Measurements from ENCODE around the gene STK32B.
"Not testable (repeated sequence)": the region's sequence is repeated elsewhere in the genome, so short reads cannot be mapped to it uniquely, and the experiment has no call there.

Gene STK32B

GRCh38 chr4:5284517-5284916 is 233.2 kb downstream of the STK32B start:
- H3K27ac Mint-ChIP-seq: no peak overlapping the region
- intact Hi-C loops (cut with micrococcal nuclease): no loop called here
- H3K27me3 Mint-ChIP-seq: no peaks in the 10 kb centered on the region
- H3K36me3 Mint-ChIP-seq (ENCODE audit: low read depth): no peaks in the 10 kb centered on the region
- H3K4me3 Mint-ChIP-seq: no peak overlapping the region
- peaks cover 10% of the 10 kb centered on the region for H3K9me3 Mint-ChIP-seq
- H3K4me1 Mint-ChIP-seq (ENCODE audit: low read depth): peaks cover 23% of the 10 kb centered on the region

DNA sequence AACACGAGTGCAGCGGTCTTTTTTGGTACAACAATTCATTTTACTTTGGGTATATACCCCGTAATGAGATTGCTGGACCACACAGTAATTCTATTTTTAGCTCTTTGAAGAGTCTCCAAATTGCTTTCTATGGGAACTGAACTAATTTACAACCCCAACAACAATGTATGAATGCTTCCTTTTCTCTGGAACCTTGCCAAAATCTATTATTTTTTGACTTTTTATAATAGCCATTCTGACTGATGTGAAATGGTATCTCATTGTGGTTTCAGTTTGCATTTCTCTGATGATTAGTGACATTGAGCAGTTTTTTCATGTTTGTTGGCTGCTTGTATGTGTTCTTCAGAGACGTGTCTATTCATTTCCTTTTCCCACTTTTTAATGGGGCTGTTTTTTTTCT is 240.8 kb downstream of the STK32B start:
- intact Hi-C loops (cut with micrococcal nuclease): no loop called here
- no peaks in the 10 kb centered on the region for H3K4me1 Mint-ChIP-seq (ENCODE audit: low read depth)
- H3K36me3 Mint-ChIP-seq (ENCODE audit: low read depth): no peaks in the 10 kb centered on the region
- H3K4me3 Mint-ChIP-seq: no peak overlapping the region
- H3K27ac Mint-ChIP-seq: no peak overlapping the region
- peaks cover 23% of the 10 kb centered on the region for H3K9me3 Mint-ChIP-seq
- H3K27me3 Mint-ChIP-seq: no peaks in the 10 kb centered on the region

DNA sequence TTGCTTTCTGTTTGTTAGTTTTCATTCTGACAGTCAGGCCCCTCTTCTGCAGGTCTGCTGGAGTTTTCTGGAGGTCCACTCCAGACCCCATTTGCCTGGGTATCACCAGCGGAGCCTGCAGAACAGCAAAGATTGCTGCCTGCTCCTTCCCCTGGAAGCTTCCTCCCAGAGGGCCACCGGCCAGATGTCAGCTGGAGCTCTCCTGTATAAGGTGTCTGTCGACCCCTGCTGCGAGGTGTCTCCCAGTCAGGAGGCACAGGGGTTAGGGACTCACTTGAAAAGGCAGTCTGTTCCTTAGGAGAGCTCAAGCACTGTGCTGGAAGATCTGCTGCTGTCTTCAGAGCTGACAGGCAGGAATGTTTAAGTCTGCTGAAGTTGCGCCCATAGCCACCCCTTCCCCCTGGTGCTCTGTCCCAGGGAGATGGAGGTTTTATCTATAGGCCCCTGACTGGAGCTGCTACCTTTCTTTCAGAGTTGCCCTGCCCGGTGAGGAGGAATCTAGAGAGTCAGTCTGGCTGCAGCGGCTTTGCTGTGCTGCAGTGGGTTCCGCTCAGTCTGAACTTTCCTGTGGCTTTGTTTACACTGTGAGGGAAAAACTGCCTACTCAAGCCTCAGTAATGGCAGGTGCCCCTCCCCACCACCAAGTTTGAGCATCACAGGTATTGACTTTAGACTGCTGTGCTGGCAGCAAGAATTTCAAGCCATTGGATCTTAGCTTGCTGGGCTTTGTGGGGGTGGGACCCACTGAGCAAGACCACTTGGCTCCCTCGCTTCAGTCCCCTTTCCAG is 246.9 kb downstream of the STK32B start:
- H3K27me3 Mint-ChIP-seq; intact Hi-C loops (cut with micrococcal nuclease): not testable (repeated sequence)

DNA sequence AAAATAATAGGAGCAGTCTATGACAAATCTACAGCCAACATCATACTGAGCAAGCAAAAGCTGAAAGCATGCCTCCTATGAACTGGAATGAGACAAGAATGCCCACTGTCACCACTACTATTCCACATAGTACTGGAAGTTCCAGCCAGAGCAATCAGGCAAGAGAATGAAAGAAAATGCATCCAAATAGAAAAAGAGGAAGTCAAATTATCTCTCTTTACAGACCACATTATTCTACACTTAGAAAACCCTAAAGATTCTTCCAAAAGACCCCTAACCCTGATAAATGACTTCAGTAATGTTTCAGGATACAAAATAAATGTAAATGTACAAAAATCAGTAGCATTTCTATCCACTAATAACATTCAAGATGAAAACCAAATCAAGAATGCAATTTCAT is 249.0 kb downstream of the STK32B start:
- H3K4me3 Mint-ChIP-seq: no peak overlapping the region
- no peaks in the 10 kb centered on the region for H3K4me1 Mint-ChIP-seq (ENCODE audit: low read depth)
- intact Hi-C loops (cut with micrococcal nuclease): no loop called here
- no peak overlapping the region for H3K27ac Mint-ChIP-seq
- no peaks in the 10 kb centered on the region for H3K36me3 Mint-ChIP-seq (ENCODE audit: low read depth)
- no peaks in the 10 kb centered on the region for H3K27me3 Mint-ChIP-seq
- peaks cover 41% of the 10 kb centered on the region for H3K9me3 Mint-ChIP-seq

More for the DNA sequence above, 246.9 kb downstream of the STK32B start:
- peaks cover 42% of the 10 kb centered on the region for H3K9me3 Mint-ChIP-seq
- not testable (repeated sequence) for H3K27ac Mint-ChIP-seq; H3K4me3 Mint-ChIP-seq; H3K4me1 Mint-ChIP-seq (ENCODE audit: low read depth); H3K36me3 Mint-ChIP-seq (ENCODE audit: low read depth)

GRCh38 chr4:5307928-5308327 is 256.6 kb downstream of the STK32B start:
- peaks cover 32% of the 10 kb centered on the region for H3K9me3 Mint-ChIP-seq
- H3K27me3 Mint-ChIP-seq: no peaks in the 10 kb centered on the region
- intact Hi-C loops (cut with micrococcal nuclease): no loop called here
- no peak overlapping the region for H3K27ac Mint-ChIP-seq
- no peaks in the 10 kb centered on the region for H3K36me3 Mint-ChIP-seq (ENCODE audit: low read depth)
- H3K4me3 Mint-ChIP-seq: no peak overlapping the region
- no peaks in the 10 kb centered on the region for H3K4me1 Mint-ChIP-seq (ENCODE audit: low read depth)

DNA sequence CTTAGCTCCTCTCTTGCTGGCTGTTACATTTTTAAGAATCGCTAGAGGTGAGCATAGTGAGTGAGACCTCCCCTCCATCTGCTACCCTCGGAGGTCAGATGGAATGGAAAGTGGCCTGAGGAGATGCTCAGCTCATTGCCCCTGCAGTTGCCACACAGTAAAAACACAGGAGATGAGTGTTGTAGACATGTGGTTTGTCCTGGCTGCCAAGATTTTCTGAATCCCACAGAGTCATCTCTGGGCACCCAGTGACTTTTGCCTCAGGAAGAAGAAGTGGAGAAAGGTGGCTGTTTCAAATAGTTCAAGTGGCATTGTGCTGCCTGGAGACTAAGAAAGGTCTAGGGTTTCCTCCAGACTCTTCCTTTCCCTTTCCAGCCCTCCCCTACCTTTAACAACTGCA is 271.0 kb downstream of the STK32B start:
- Mint-ChIP-seq H3K9me3 (peaks cover 27% of the 10 kb centered on the region), H3K36me3 (ENCODE audit: low read depth) (no peaks in the 10 kb centered on the region), H3K27me3 (no peaks in the 10 kb centered on the region), H3K4me3 (no peak overlapping the region), H3K4me1 (ENCODE audit: low read depth) (no peaks in the 10 kb centered on the region), H3K27ac (no peak overlapping the region)
- intact Hi-C loops (cut with micrococcal nuclease): no loop called here

DNA sequence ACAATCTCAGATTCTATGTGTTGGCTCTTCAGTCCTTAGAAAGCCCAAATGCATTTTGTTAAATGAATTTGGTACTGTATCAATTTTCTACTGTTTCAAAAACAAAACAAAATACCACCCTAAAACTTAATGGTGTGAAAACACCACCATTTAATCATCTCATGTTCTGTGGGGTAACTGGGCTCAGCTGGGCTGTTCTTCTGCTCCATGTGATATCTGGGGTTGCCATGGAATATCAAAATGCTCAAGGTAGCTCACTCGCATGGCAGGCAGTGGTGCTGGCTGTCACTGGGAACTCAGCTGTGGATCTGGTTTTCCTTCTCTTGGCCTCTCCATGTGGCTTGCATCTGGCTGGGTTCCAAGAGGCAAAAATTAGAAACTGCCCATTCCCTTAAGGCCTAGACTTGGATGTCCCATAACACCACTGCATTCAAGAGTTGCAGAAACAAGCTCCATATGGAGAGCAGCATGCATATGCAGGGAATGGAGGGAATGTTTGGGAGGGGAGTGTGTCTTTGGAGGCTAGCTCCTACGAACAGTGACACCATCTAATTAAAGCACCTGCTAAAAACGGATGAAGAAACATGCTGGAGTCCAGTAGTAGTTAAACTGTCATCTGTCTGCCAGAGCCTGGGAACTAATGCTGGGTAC is 279.2 kb downstream of the STK32B start:
- H3K9me3 Mint-ChIP-seq: peaks cover 30% of the 10 kb centered on the region
- peaks cover 9% of the 10 kb centered on the region for H3K36me3 Mint-ChIP-seq (ENCODE audit: low read depth)
- intact Hi-C loops (cut with micrococcal nuclease): no loop called here
- no peak overlapping the region for H3K27ac Mint-ChIP-seq
- no peaks in the 10 kb centered on the region for H3K27me3 Mint-ChIP-seq
- H3K4me3 Mint-ChIP-seq: no peak overlapping the region
- no peaks in the 10 kb centered on the region for H3K4me1 Mint-ChIP-seq (ENCODE audit: low read depth)

DNA sequence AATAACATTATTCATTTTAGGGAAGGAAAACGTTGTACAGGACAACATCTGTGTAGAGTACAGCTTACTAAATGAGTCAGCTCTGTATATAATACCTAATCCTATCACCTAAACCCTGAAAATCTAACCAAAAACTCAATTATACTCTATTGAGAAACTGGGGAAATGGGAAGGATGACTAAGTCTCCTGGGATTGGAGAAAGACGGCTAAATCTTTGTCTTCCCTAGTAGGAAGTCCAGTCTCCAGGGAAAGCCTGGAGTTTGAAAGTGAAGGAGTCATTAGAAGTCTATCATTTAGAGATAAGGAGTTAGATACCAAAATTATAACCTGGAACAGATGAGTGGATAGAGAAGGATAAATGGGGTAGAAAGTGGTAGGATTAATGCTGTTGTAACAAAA is 286.5 kb downstream of the STK32B start:
- no peaks in the 10 kb centered on the region for H3K27me3 Mint-ChIP-seq

DNA sequence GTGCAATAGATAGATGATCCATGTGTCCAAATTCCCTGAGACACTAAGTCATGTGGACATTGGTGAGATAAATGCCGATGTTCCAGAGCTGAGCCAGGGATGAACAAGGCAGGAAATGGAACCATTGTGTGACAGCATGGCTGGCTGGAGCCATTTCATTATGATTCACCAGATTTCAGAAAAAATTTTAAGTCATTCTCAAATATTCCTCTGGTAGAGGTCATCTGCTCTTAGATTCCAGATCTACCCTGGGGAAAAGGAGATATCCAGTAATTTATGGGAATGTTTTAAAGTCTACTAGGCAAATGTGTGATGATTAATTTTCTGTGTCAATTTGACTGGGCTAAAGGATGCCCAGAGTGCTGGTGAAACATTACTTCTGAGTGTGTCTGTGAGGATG is 287.3 kb downstream of the STK32B start:
- Mint-ChIP-seq H3K4me3 (no peak overlapping the region), H3K27me3 (no peaks in the 10 kb centered on the region), H3K36me3 (ENCODE audit: low read depth) (no peaks in the 10 kb centered on the region), H3K4me1 (ENCODE audit: low read depth) (no peaks in the 10 kb centered on the region), H3K9me3 (peaks cover 6% of the 10 kb centered on the region), H3K27ac (no peak overlapping the region)
- intact Hi-C loops (cut with micrococcal nuclease): no loop called here

More for the DNA sequence above, 286.5 kb downstream of the STK32B start:
- H3K9me3 Mint-ChIP-seq: peaks cover 6% of the 10 kb centered on the region
- H3K36me3 Mint-ChIP-seq (ENCODE audit: low read depth): no peaks in the 10 kb centered on the region
- H3K27ac Mint-ChIP-seq: no peak overlapping the region
- H3K4me1 Mint-ChIP-seq (ENCODE audit: low read depth): no peaks in the 10 kb centered on the region
- intact Hi-C loops (cut with micrococcal nuclease): no loop called here
- no peak overlapping the region for H3K4me3 Mint-ChIP-seq

DNA sequence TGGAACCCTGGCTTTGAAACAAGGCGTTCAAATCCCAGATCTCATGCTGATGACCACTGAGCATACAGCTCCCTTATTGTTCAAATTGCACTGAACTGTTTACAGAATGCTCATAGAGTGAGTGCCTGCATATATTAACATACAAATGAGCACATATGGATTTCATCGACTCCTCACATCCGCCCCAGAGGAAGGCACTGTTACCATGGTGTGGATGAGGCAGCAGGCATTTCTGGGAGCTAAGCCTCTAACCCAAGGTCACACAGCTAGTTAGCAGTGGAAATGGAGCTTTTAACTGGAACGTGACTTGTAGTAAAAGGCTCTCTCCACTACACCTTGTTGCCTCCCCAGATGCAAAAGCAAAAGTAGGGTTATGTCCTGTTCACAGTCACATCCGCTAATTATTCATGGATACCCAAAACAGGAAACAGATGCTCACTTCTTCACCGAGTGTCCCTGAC is 289.7 kb downstream of the STK32B start:
- Mint-ChIP-seq H3K27me3 (no peaks in the 10 kb centered on the region), H3K4me1 (ENCODE audit: low read depth) (no peaks in the 10 kb centered on the region), H3K9me3 (peaks cover 6% of the 10 kb centered on the region), H3K36me3 (ENCODE audit: low read depth) (no peaks in the 10 kb centered on the region), H3K27ac (no peak overlapping the region), H3K4me3 (no peak overlapping the region)
- intact Hi-C loops (cut with micrococcal nuclease): no loop called here

- Mint-ChIP-seq H3K27me3 (no peaks in the 10 kb centered on the region), H3K9me3 (peaks cover 11% of the 10 kb centered on the region), H3K4me3 (no peak overlapping the region), H3K4me1 (ENCODE audit: low read depth) (no peaks in the 10 kb centered on the region), H3K27ac (no peak overlapping the region), H3K36me3 (ENCODE audit: low read depth) (no peaks in the 10 kb centered on the region)
- intact Hi-C loops (cut with micrococcal nuclease): no loop called here
Measured at GRCh38 chr4:5341526-5341925, 290.2 kb downstream of the STK32B start.

- Mint-ChIP-seq H3K36me3 (ENCODE audit: low read depth) (no peaks in the 10 kb centered on the region), H3K27ac (no peak overlapping the region), H3K27me3 (no peaks in the 10 kb centered on the region), H3K9me3 (no peaks in the 10 kb centered on the region), H3K4me3 (no peak overlapping the region), H3K4me1 (ENCODE audit: low read depth) (no peaks in the 10 kb centered on the region)
- intact Hi-C loops (cut with micrococcal nuclease): no loop called here
Measured at GRCh38 chr4:5355846-5356245, 304.6 kb downstream of the STK32B start.

DNA sequence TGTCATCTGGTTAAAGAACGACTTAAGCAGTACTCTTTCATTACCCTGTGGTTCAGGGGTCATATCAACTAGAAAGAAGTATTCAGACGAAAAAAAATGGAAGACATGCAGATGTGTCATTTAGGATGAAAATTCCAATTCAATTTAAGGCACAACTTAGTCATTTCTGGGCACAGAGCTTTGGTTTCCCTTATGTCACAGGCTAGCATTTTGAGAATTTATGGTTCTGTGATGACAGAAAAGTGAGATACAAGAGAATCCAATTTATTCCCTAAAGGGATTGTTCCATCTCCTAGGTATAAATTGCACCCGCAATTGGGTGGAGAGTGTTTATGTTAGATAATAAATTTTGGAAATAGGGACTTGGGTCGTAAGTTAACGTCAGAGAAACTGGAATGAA is 306.6 kb downstream of the STK32B start:
- Mint-ChIP-seq H3K27me3 (no peaks in the 10 kb centered on the region), H3K4me1 (ENCODE audit: low read depth) (no peaks in the 10 kb centered on the region), H3K4me3 (no peak overlapping the region), H3K27ac (no peak overlapping the region), H3K36me3 (ENCODE audit: low read depth) (no peaks in the 10 kb centered on the region), H3K9me3 (no peaks in the 10 kb centered on the region)
- intact Hi-C loops (cut with micrococcal nuclease): no loop called here

DNA sequence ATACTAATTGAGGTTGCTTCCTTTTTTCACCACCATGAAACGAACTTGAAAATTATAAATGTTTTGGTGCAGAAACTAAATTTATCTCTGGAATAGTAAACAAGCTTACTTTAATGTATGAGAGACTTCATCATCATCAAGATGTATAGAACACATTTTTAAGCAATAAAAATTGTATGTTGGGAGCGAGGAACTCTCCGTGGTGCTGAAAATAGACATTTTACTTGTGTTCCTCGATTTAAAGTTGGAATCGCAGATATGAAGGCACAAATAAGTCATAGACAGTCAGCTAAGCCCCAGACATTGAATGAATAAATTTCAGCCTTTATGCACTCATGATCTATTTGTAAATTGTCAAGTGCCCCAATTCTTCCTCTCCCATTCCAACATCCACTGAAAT is 310.7 kb downstream of the STK32B start:
- Mint-ChIP-seq H3K27me3 (no peaks in the 10 kb centered on the region), H3K4me3 (no peak overlapping the region), H3K4me1 (ENCODE audit: low read depth) (no peaks in the 10 kb centered on the region), H3K9me3 (no peaks in the 10 kb centered on the region), H3K27ac (no peak overlapping the region), H3K36me3 (ENCODE audit: low read depth) (no peaks in the 10 kb centered on the region)
- intact Hi-C loops (cut with micrococcal nuclease): no loop called here

DNA sequence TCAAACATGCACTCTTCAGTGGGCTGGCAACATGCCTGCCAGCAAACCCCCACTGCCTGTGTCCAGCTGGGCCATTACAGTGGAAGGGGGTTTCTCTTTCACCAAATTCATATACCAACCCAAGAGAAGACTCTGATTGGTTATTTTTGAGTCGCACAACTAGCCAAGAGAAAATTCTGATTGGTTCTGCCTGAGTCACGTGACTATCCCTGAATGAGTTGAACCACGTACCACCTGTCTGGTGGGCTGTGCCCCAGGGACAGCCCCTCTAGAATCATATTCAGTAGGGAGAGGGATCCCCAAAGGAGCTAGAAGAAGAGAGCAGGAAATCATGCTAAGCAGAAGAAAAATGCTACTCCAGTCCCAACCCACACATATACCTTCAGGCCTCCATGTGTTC is 313.1 kb downstream of the STK32B start:
- Mint-ChIP-seq H3K9me3 (no peaks in the 10 kb centered on the region), H3K36me3 (ENCODE audit: low read depth) (no peaks in the 10 kb centered on the region), H3K27me3 (no peaks in the 10 kb centered on the region), H3K4me1 (ENCODE audit: low read depth) (no peaks in the 10 kb centered on the region), H3K27ac (no peak overlapping the region), H3K4me3 (no peak overlapping the region)
- intact Hi-C loops (cut with micrococcal nuclease): no loop called here

Data from dendritic cell treated with granulocyte-macrophage colony-stimulating factor and Interleukin-4, amounts not matched to agents 40 ng/mL and 50 ng/mL, for 4 days (primary cell).